Activated effector memory CD4-positive, alpha-beta T cell treated with Interleukin-2 at 50 U/mL for 16 hours (primary cell): ENCODE results near the gene PSMC4.

Source experiments
- DNase-seq: peaks from one replicate; pipeline ENCODE4 v3.0.0-alpha.2; 2020

Gene PSMC4

GRCh38 chr19:39970675-39971379, at the start of gene PSMC4:
Gene PSMC4, plus strand, starts transcription at chr19:39971165. Its CDS starts 38 bp downstream, at chr19:39971203.
- peak; percentile 99 for DNase-seq

GRCh38 chr19:39923862-39924261, 47.1 kb upstream of the PSMC4 start:
- no peak for DNase-seq

- no peak for DNase-seq
These were observed 46.6 kb upstream of the PSMC4 start for GRCh38 chr19:39924389-39924788.

GRCh38 chr19:39924952-39925351, 46.0 kb upstream of the PSMC4 start:
- no peak for DNase-seq

- no peak for DNase-seq
These were observed 44.7 kb upstream of the PSMC4 start for GRCh38 chr19:39926170-39926760.

GRCh38 chr19:39927076-39927475, 43.9 kb upstream of the PSMC4 start:
- DNase-seq: no peak

- no peak for DNase-seq
These were observed 43.2 kb upstream of the PSMC4 start for GRCh38 chr19:39927524-39928356.

GRCh38 chr19:39928357-39928725, 42.6 kb upstream of the PSMC4 start:
- no peak for DNase-seq

GRCh38 chr19:39929750-39930149, 41.2 kb upstream of the PSMC4 start:
- no peak for DNase-seq

GRCh38 chr19:39934584-39935363, 36.2 kb upstream of the PSMC4 start, which contains the start of gene FCGBP:
Gene FCGBP, minus strand, starts transcription at chr19:39934634.
- no peak for DNase-seq

GRCh38 chr19:39935364-39935661, 35.7 kb upstream of the PSMC4 start:
- DNase-seq: no peak

GRCh38 chr19:39936020-39936419, 34.9 kb upstream of the PSMC4 start:
- no peak for DNase-seq

GRCh38 chr19:39936622-39937021, 34.3 kb upstream of the PSMC4 start:
- no peak for DNase-seq

- no peak for DNase-seq
These were observed 33.8 kb upstream of the PSMC4 start for GRCh38 chr19:39937094-39937720.

- DNase-seq: no peak
These were observed 33.2 kb upstream of the PSMC4 start for GRCh38 chr19:39937787-39938186.

- DNase-seq: no peak
These were observed 31.4 kb upstream of the PSMC4 start for GRCh38 chr19:39939556-39939955.

- no peak for DNase-seq
These were observed 30.6 kb upstream of the PSMC4 start for GRCh38 chr19:39940221-39940833.

GRCh38 chr19:39941151-39941550, 29.8 kb upstream of the PSMC4 start:
- DNase-seq: no peak

GRCh38 chr19:39941615-39942365, 29.2 kb upstream of the PSMC4 start:
- DNase-seq: peak; percentile 31

- no peak for DNase-seq
These were observed 28.6 kb upstream of the PSMC4 start for GRCh38 chr19:39942366-39942730.

- DNase-seq: no peak
These were observed 27.4 kb upstream of the PSMC4 start for GRCh38 chr19:39943586-39943985.

- no peak for DNase-seq
These were observed 24.4 kb upstream of the PSMC4 start for GRCh38 chr19:39946532-39946931.
